HepG2 (cell line): ENCODE measurements around the gene RAB34. TPM values are rescaled to one million over a fixed set of nuclear protein-coding genes. Genes with fewer than 3 reads are reported as not detected.
A peak's percentile ranks its signal among the peaks of the same experiment; 100 is the strongest.

ENCODE experiments used
- ELF4 ChIP-seq: sonication (generic); formaldehyde crosslinking; IDR thresholded peaks from 2 replicates; pipeline ENCODE4 v1.5.0; 2020; ENCODE audit warnings: missing genetic modification reagents, mild to moderate bottlenecking, moderate library complexity, borderline replicate concordance
- FOXA1 ChIP-seq, 2 experiments: fragments of 450-650 bp in 1 of 2; sonication (generic) in 1 of 2; formaldehyde crosslinking in 1 of 2; IDR thresholded peaks; 2 replicates each; pipeline versions ENCODE4 v1.4.0 to v1.6.1; 2016 to 2020; ENCODE audit warnings: missing genetic modification reagents in 1 of 2
- HNF1B ChIP-seq: sonication (generic); formaldehyde crosslinking; IDR thresholded peaks from 2 replicates; pipeline ENCODE4 v1.5.1; 2020; ENCODE audit warnings: mild to moderate bottlenecking, moderate library complexity, missing genetic modification reagents
- IRX3 ChIP-seq: sonication (generic); formaldehyde crosslinking; IDR thresholded peaks from 2 replicates; pipeline ENCODE4 v1.8.1; 2023; ENCODE audit warnings: mild to moderate bottlenecking, low read depth, missing genetic modification reagents, borderline replicate concordance
- KDM5A ChIP-seq: fragments of 200-600 bp; sonication (generic); IDR thresholded peaks from 2 replicates; pipeline ENCODE4 v1.7.0; 2018; ENCODE audit warnings: antibody characterized with exemption, mild to moderate bottlenecking, low read length, borderline replicate concordance
- MATR3 ChIP-seq: sonication (generic); formaldehyde crosslinking; IDR thresholded peaks from 2 replicates; pipeline ENCODE4 v1.4.0; 2020; ENCODE audit warnings: missing genetic modification reagents
- MED1 ChIP-seq: sonication (generic); formaldehyde crosslinking; IDR thresholded peaks from 2 replicates; pipeline ENCODE4 v1.4.0; 2020; ENCODE audit warnings: missing genetic modification reagents
- PBX3 ChIP-seq: sonication (generic); formaldehyde crosslinking; IDR thresholded peaks from 2 replicates; pipeline ENCODE4 v1.8.1; 2023; ENCODE audit warnings: missing genetic modification reagents, inconsistent platforms, borderline replicate concordance
- RAD21 ChIP-seq: fragments of 450-650 bp; formaldehyde crosslinking; IDR thresholded peaks from 2 replicates; pipeline ENCODE4 v1.5.0; 2020; ENCODE audit warnings: mild to moderate bottlenecking
- RCOR2 ChIP-seq: IDR thresholded peaks from 2 replicates; pipeline ENCODE4 v1.6.1; 2016; ENCODE audit warnings: missing biosample characterization, missing genetic modification reagents
- TEAD2 ChIP-seq: sonication (generic); formaldehyde crosslinking; IDR thresholded peaks from 2 replicates; pipeline ENCODE4 v1.9.0; 2021; ENCODE audit warnings: missing genetic modification reagents
- ZNF12 ChIP-seq: sonication (generic); formaldehyde crosslinking; IDR thresholded peaks from 2 replicates; pipeline ENCODE4 v1.5.0; 2020; ENCODE audit warnings: missing genetic modification reagents
- ZNF138 ChIP-seq: sonication (generic); formaldehyde crosslinking; IDR thresholded peaks from 2 replicates; pipeline ENCODE4 v1.5.0; 2020; ENCODE audit warnings: mild to moderate bottlenecking, low read depth, missing genetic modification reagents
- ZNF20 ChIP-seq: sonication (generic); formaldehyde crosslinking; IDR thresholded peaks from 2 replicates; pipeline ENCODE4 v1.4.0; 2020; ENCODE audit warnings: mild to moderate bottlenecking, moderate library complexity, missing genetic modification reagents
- ZNF350 ChIP-seq: sonication (generic); formaldehyde crosslinking; IDR thresholded peaks from 2 replicates; pipeline ENCODE4 v1.4.0; 2020; ENCODE audit warnings: mild to moderate bottlenecking, low read depth, missing genetic modification reagents, borderline replicate concordance
- ZNF460 ChIP-seq: sonication (generic); formaldehyde crosslinking; IDR thresholded peaks from 2 replicates; pipeline ENCODE4 v1.5.1; 2020; ENCODE audit warnings: missing genetic modification reagents, mild to moderate bottlenecking, borderline replicate concordance
- ZNF556 ChIP-seq: sonication (generic); formaldehyde crosslinking; IDR thresholded peaks from 2 replicates; pipeline ENCODE4 v1.4.0; 2020; ENCODE audit warnings: mild to moderate bottlenecking, missing genetic modification reagents, borderline replicate concordance
- ZNF580 ChIP-seq: IDR thresholded peaks from 2 replicates; pipeline ENCODE4 v1.6.1; 2016; ENCODE audit warnings: low read depth, borderline replicate concordance
- ZNF703 ChIP-seq: sonication (generic); formaldehyde crosslinking; IDR thresholded peaks from 2 replicates; pipeline ENCODE4 v1.5.1; 2020; ENCODE audit warnings: missing genetic modification reagents, mild to moderate bottlenecking, moderate library complexity, borderline replicate concordance
- ZNF790 ChIP-seq: sonication (generic); formaldehyde crosslinking; IDR thresholded peaks from 2 replicates; pipeline ENCODE4 v1.8.0; 2022; ENCODE audit warnings: missing genetic modification reagents, mild to moderate bottlenecking, borderline replicate concordance
- ZNF83 ChIP-seq: sonication (generic); formaldehyde crosslinking; IDR thresholded peaks from 2 replicates; pipeline ENCODE4 v1.4.0; 2020; ENCODE audit warnings: missing genetic modification reagents, mild to moderate bottlenecking, borderline replicate concordance
- polyA plus RNA-seq, 8 experiments: library from polyadenylated mRNA; depleted of rRNA in 3 of 8; stranded (reverse) in 7 of 8; unstranded in 1 of 8; fragments of >200 nt; fragmentation: Illumina TruSeq in 4 of 8; extraction: Trizol in 4 of 8; gene quantifications; 2 replicates each; pipeline versions ENCODE4 v1.2.1 to v1.2.3, GENCODE V29; 2011 to 2016; ENCODE audit warnings: low read depth in 4 of 8, missing spikeins in 1 of 8, mixed read lengths in 1 of 8; ENCODE audit not compliant: insufficient read depth in 1 of 8
- total RNA-seq, 5 experiments: library from RNA; depleted of rRNA; stranded (reverse); fragments of >200 nt; fragmentation: Illumina TruSeq; extraction: Trizol; gene quantifications; 2 replicates each; pipeline ENCODE4 v1.2.3, GENCODE V29; 2016; ENCODE audit warnings: low read depth in 1 of 5
- TF ChIP-seq, protein P1 (sequence below): sonication (generic); formaldehyde crosslinking; IDR thresholded peaks from 2 replicates; pipeline ENCODE4 v1.8.0; 2022; ENCODE audit warnings: mild to moderate bottlenecking, missing genetic modification reagents, moderate library complexity
- TF ChIP-seq, protein P2 (sequence below): sonication (generic); formaldehyde crosslinking; IDR thresholded peaks from 2 replicates; pipeline ENCODE4 v1.5.0; 2020; ENCODE audit warnings: mild to moderate bottlenecking, low read depth, missing genetic modification reagents, borderline replicate concordance

Gene RAB34
- total and polyA plus RNA-seq, 2 of the 13 experiments (the other 11 are each of a cell fraction or from before 2014, with no cell fraction given) = 0.49 TPM; not detected in 1

DNA sequence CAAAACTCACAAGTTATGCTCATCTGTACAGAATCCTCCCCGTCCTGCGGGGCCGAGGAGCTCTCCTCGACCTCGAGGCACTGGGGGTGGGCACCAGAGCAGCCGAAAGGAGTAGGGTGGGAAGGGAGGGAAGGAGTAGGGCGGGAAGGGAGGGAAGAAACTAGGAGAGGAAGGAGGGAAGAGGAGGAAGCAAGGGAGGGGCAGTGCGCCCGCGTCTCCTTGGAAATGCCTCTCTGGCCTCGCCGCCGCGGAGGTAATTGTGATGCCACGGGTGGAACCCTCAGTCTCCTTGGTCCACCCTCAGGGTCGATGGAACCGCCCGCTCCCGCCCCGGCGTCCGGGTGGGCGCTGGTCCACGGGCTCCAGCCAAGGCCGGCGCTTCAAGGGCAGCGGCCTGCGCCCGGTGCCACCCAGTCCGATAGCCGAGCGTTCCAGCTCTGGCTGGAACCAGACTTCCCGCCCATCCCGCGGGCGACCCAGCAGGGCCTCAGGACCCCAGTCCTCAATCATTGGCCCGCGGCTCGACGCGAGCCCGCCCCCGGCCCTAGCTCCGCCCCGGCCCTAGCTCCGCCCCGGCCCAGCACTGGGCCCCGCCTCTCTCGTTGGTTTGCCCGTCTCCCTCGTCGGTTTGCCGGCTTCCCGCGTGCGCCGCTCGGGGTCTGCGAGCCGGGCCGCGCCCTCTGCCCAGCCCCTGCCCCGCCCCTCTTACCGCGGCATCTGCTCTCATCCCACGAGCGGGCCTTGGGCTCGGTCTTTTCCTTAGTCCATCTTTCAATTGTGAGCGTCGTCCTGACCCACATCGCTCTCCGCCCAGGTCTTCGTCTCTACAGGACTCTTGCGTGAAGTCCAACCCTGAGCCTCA, 6.6 kb downstream of the RAB34 start (continued):
- TF ChIP-seq, protein P1, sequence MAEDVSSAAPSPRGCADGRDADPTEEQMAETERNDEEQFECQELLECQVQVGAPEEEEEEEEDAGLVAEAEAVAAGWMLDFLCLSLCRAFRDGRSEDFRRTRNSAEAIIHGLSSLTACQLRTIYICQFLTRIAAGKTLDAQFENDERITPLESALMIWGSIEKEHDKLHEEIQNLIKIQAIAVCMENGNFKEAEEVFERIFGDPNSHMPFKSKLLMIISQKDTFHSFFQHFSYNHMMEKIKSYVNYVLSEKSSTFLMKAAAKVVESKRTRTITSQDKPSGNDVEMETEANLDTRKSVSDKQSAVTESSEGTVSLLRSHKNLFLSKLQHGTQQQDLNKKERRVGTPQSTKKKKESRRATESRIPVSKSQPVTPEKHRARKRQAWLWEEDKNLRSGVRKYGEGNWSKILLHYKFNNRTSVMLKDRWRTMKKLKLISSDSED (CRISPR knock-in tag) = no peak
- 0 out of 2 replicates have a peak, but pooled peaks have one; percentile 2 for TF ChIP-seq ZNF138
- no peak for TF ChIP-seq MATR3 (CRISPR knock-in tag)
- TF ChIP-seq ELF4 = no peak
- no peak for TF ChIP-seq ZNF350 (CRISPR knock-in tag)
- TF ChIP-seq KDM5A = no peak
- TF ChIP-seq ZNF83 (CRISPR knock-in tag) = no peak
- 0 out of 2 replicates have a peak, but pooled peaks have one; percentile 28 for TF ChIP-seq ZNF12 (CRISPR knock-in tag)
- TF ChIP-seq MED1 (CRISPR knock-in tag) = peak; percentile 59; the same call in 1 of the 2 replicates
- TF ChIP-seq RAD21 (CRISPR knock-in tag) = peak; percentile 74; the same call in 1 of the 2 replicates
- TF ChIP-seq FOXA1 (IDR thresholded peaks at IDR 0.05) = no peak
- TF ChIP-seq FOXA1 (CRISPR knock-in tag; IDR thresholded peaks at IDR 0.05) = 0 out of 2 replicates have a peak, but pooled peaks have one; percentile 6
- TF ChIP-seq HNF1B (CRISPR knock-in tag) = no peak
- TF ChIP-seq, protein P2, sequence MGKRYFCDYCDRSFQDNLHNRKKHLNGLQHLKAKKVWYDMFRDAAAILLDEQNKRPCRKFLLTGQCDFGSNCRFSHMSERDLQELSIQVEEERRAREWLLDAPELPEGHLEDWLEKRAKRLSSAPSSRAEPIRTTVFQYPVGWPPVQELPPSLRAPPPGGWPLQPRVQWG (CRISPR knock-in tag) = no peak
- TF ChIP-seq ZNF556 = no peak
- TF ChIP-seq RCOR2 = no peak
- no peak for TF ChIP-seq ZNF20 (CRISPR knock-in tag)
- no peak for TF ChIP-seq ZNF580 (CRISPR knock-in tag)
- TF ChIP-seq IRX3 = no peak
- TF ChIP-seq TEAD2 (CRISPR knock-in tag) = no peak
- TF ChIP-seq ZNF460 = no peak
- TF ChIP-seq ZNF703 (CRISPR knock-in tag) = no peak; the same call in 1 of the 2 replicates
- 0 out of 2 replicates have a peak, but pooled peaks have one; percentile 26 for TF ChIP-seq PBX3 (CRISPR knock-in tag)
- TF ChIP-seq ZNF790 = no peak; the same call in 1 of the 2 replicates
